GM12872 (cell line): ENCODE results near the gene ACOT4.

Experiments used
- CTCF ChIP-seq: IDR thresholded peaks from 3 replicates; pipeline ENCODE4 v1.5.1; 2011; ENCODE audit warnings: low read depth, mild to moderate bottlenecking, low read length, moderate library complexity; ENCODE audit not compliant: insufficient read depth

ACOT4 gene

GRCh38 chr14:73637830-73638229 lies 46.2 kb downstream of the ACOT4 start:
- TF ChIP-seq CTCF, result no peak

- TF ChIP-seq CTCF, result no peak
Measured at GRCh38 chr14:73640796-73641365, 49.2 kb downstream of the ACOT4 start.

DNA sequence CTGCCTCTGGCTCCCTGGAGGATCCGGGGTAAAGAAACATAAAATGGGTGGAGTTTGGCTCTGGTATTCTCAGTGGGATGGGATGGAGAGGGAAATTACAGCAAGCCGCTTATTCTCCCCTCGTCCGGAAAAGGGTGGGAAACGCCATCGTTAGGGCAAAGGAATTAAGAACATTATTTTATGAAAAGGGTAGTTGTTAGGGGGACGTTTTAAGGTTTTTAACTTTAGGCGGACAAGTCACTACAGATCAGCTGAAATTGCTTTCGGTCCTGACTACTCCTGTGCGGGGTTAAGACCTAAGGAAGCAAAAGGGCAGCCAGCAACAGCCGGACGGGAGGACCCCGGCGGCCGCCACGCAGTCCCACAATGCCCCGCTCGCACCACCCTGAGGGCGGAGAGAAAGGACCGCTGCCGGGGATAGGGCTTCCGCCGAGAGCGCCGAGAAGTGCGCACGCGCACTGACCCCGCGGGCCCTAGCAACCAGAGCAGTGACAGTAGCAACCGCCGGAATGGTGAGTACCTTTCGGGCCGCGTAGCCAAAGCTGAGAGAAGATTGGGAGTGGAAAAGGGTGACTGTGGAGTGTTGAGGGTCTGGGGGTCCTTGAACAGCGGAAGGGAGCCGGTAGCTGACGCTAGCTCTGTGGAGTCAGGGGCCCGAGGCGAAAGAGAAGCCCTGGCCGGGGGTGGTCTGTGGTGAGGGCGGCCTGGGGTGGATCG lies 53.0 kb downstream of the ACOT4 start, which contains the start of gene DNAL1:
Gene DNAL1 (plus strand): TSS at position 456 of the 717 bp plus-strand sequence. CDS start 54 bp downstream, at position 510.
- no peak for TF ChIP-seq CTCF

- TF ChIP-seq CTCF, result no peak
Measured at GRCh38 chr14:73645248-73645610, 53.6 kb downstream of the ACOT4 start.
